ENCODE data around the gene SHISA8. TPM values are rescaled to one million over a fixed set of nuclear protein-coding genes. Genes with fewer than 3 reads are reported as not detected.

The SHISA8 gene
- total and polyA plus RNA-seq, 2 of the 13 experiments (the other 11 are each of a cell fraction or from before 2014, with no cell fraction given) = not detected

- TF ChIP-seq, protein P1, sequence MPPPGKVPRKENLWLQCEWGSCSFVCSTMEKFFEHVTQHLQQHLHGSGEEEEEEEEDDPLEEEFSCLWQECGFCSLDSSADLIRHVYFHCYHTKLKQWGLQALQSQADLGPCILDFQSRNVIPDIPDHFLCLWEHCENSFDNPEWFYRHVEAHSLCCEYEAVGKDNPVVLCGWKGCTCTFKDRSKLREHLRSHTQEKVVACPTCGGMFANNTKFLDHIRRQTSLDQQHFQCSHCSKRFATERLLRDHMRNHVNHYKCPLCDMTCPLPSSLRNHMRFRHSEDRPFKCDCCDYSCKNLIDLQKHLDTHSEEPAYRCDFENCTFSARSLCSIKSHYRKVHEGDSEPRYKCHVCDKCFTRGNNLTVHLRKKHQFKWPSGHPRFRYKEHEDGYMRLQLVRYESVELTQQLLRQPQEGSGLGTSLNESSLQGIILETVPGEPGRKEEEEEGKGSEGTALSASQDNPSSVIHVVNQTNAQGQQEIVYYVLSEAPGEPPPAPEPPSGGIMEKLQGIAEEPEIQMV (CRISPR knock-in tag; IDR thresholded peaks at IDR 0.05; ENCODE audit: low read depth) = peak; percentile 87; the same call in 1 of the 2 replicates
- peak; percentile 84; the same call in 1 of the 2 replicates for TF ChIP-seq ZNF101 (CRISPR knock-in tag; IDR thresholded peaks at IDR 0.05; ENCODE audit: borderline replicate concordance, low read depth)
- 0 out of 2 replicates have a peak, but pooled peaks have one; percentile 31 for TF ChIP-seq CHD2 (IDR thresholded peaks at IDR 0.05; ENCODE audit: low read depth, low read length)
- peak; percentile 90 for TF ChIP-seq ZNF547 (CRISPR knock-in tag; IDR thresholded peaks at IDR 0.05)
- TF ChIP-seq ZSCAN9 (CRISPR knock-in tag; IDR thresholded peaks at IDR 0.05; ENCODE audit: borderline replicate concordance) = no peak
- TF ChIP-seq, protein P2, sequence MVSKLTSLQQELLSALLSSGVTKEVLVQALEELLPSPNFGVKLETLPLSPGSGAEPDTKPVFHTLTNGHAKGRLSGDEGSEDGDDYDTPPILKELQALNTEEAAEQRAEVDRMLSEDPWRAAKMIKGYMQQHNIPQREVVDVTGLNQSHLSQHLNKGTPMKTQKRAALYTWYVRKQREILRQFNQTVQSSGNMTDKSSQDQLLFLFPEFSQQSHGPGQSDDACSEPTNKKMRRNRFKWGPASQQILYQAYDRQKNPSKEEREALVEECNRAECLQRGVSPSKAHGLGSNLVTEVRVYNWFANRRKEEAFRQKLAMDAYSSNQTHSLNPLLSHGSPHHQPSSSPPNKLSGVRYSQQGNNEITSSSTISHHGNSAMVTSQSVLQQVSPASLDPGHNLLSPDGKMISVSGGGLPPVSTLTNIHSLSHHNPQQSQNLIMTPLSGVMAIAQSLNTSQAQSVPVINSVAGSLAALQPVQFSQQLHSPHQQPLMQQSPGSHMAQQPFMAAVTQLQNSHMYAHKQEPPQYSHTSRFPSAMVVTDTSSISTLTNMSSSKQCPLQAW (CRISPR knock-in tag; IDR thresholded peaks at IDR 0.05) = peak; percentile 46
- TF ChIP-seq ERF (CRISPR knock-in tag; IDR thresholded peaks at IDR 0.05) = peak; percentile 25; the same call in 1 of the 2 replicates
- TF ChIP-seq ZNF7 (CRISPR knock-in tag; IDR thresholded peaks at IDR 0.05) = no peak
- TF ChIP-seq CBX5 (CRISPR knock-in tag; IDR thresholded peaks at IDR 0.05; ENCODE audit: borderline replicate concordance) = no peak
- TF ChIP-seq ZNF460 (CRISPR knock-in tag; IDR thresholded peaks at IDR 0.05; ENCODE audit: borderline replicate concordance) = no peak
- 0 out of 2 replicates have a peak, but pooled peaks have one; percentile 34 for TF ChIP-seq BRD4 (CRISPR knock-in tag; IDR thresholded peaks at IDR 0.05)
- peak; percentile 76; the same call in 1 of the 2 replicates for TF ChIP-seq ZZZ3 (CRISPR knock-in tag; IDR thresholded peaks at IDR 0.05; ENCODE audit: borderline replicate concordance)
- TF ChIP-seq MXD4 (CRISPR knock-in tag; IDR thresholded peaks at IDR 0.05) = peak; percentile 66; the same call in 1 of the 2 replicates
- TF ChIP-seq ZNF660 (CRISPR knock-in tag; IDR thresholded peaks at IDR 0.05; ENCODE audit: borderline replicate concordance, low read depth) = no peak
- TF ChIP-seq TFAP4 (IDR thresholded peaks at IDR 0.05; ENCODE audit: borderline replicate concordance, low read depth) = no peak
- peak; percentile 66; the same call in 1 of the 2 replicates for TF ChIP-seq KDM5A (IDR thresholded peaks at IDR 0.05; ENCODE audit: borderline replicate concordance, low read length)
- 0 out of 2 replicates have a peak, but pooled peaks have one; percentile 12 for TF ChIP-seq ZNF75D (CRISPR knock-in tag; IDR thresholded peaks at IDR 0.05; ENCODE audit: borderline replicate concordance)
- no peak for TF ChIP-seq ZNF619 (CRISPR knock-in tag; IDR thresholded peaks at IDR 0.05)
- TF ChIP-seq HOXA7 (CRISPR knock-in tag; IDR thresholded peaks at IDR 0.05) = no peak
- TF ChIP-seq, protein P3, sequence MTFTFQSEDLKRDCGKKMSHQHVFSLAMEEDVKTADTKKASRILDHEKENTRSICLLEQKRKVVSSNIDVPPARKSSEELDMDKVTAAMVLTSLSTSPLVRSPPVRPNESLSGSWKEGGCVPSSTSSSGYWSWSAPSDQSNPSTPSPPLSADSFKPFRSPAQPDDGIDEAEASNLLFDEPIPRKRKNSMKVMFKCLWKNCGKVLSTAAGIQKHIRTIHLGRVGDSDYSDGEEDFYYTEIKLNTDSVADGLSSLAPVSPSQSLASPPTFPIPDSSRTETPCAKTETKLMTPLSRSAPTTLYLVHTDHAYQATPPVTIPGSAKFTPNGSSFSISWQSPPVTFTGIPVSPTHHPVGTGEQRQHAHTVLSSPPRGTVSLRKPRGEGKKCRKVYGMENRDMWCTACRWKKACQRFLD (CRISPR knock-in tag; IDR thresholded peaks at IDR 0.05; ENCODE audit: borderline replicate concordance) = peak; percentile 53; the same call in 1 of the 2 replicates
- TF ChIP-seq MXI1 (IDR thresholded peaks at IDR 0.05; ENCODE audit: borderline replicate concordance, low read depth, low read length) = 0 out of 3 replicates have a peak, but pooled peaks have one; percentile 32
- TF ChIP-seq HIVEP1 (CRISPR knock-in tag; IDR thresholded peaks at IDR 0.05) = peak; percentile 68; the same call in 1 of the 2 replicates
- TF ChIP-seq ZNF30 (CRISPR knock-in tag; IDR thresholded peaks at IDR 0.05) = peak; percentile 95
Measured at GRCh38 chr22:41946629-41947423, 32.0 kb upstream of the SHISA8 start, which contains the start of gene CENPM (continued).

Data from HepG2 (cell line).